Dendritic cell treated with granulocyte-macrophage colony-stimulating factor and Interleukin-4, amounts not matched to agents 40 ng/mL and 50 ng/mL, for 4 days (primary cell): ENCODE measurements around the gene CHAF1A.

Source experiments
- H3K27ac Mint-ChIP-seq: one replicate; pipeline ENCODE4 v1.8.0; 2022; ENCODE audit warnings: mild to moderate bottlenecking, mixed read lengths
- H3K27me3 Mint-ChIP-seq: one replicate; pipeline ENCODE4 v1.8.0; 2022; ENCODE audit warnings: mild to moderate bottlenecking, mixed read lengths
- H3K36me3 Mint-ChIP-seq: one replicate; pipeline ENCODE4 v1.8.0; 2022; ENCODE audit warnings: low read depth, mixed read lengths
- H3K4me1 Mint-ChIP-seq: one replicate; pipeline ENCODE4 v1.8.0; 2022; ENCODE audit warnings: low read depth, mixed read lengths
- H3K4me3 Mint-ChIP-seq: one replicate; pipeline ENCODE4 v1.8.0; 2022; ENCODE audit warnings: mild to moderate bottlenecking, moderate library complexity, mixed read lengths
- H3K9me3 Mint-ChIP-seq: one replicate; pipeline ENCODE4 v1.8.0; 2022; ENCODE audit warnings: mixed read lengths
- intact Hi-C: fragments of 100-400 bp; cut with micrococcal nuclease; formaldehyde crosslinking; loops from one replicate; pipeline ENCODE4 v1.15.0; 2022

CHAF1A gene

DNA sequence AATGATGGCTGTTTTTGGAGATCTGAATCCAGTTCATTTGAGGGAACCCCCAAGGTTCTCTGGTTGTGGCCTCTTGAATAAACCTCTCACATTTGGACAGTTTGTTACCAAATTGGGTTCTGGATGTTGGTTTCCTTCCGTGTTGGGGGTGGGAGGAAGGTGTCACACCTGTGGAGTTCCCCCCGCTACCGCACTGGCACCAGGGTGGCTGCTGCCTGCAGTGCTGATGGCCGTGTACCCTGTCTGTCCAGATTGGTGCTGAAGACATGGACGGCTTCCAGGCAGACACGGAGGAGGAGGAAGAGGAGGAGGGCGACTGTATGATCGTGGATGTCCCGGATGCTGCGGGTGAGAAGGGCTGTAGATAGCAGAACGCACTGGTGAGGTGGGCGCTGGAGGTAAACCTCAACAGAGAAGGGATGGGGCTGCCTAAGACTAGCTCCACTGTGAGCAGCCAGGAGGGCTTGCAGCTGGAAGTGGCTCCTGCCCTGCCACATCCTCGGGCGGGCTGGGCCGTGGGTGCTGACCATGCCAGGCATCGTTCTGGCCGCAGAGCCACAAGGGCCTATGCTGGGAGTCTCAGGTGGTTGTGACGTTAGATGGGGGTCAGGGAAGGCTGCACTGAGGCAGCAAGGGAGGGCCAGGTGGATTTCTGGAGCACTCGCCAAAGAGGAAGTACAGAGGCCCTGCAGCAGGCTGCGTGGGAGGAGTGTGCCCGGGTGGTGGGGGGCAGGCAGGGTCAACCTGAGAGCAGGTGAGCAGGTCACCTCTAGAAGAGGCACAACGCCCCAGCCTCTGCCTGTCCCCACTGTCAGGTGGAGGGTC lies 39.8 kb downstream of the CHAF1A start:
- Mint-ChIP-seq H3K27me3 (no peaks in the 10 kb centered on the region), H3K27ac (peak overlapping the region; percentile 59), H3K36me3 (peaks cover 62% of the 10 kb centered on the region), H3K4me3 (no peak overlapping the region), H3K9me3 (no peaks in the 10 kb centered on the region), H3K4me1 (peaks cover 12% of the 10 kb centered on the region)
- intact Hi-C loops = no loop called here

- Mint-ChIP-seq H3K4me1 (peaks cover 12% of the 10 kb centered on the region), H3K36me3 (peaks cover 68% of the 10 kb centered on the region), H3K4me3 (no peak overlapping the region), H3K9me3 (no peaks in the 10 kb centered on the region), H3K27me3 (no peaks in the 10 kb centered on the region), H3K27ac (no peak overlapping the region)
- intact Hi-C loops = no loop called here
Measured at GRCh38 chr19:4442819-4443146, 40.3 kb downstream of the CHAF1A start.

GRCh38 chr19:4443188-4443587 lies 40.7 kb downstream of the CHAF1A start:
- intact Hi-C loops = no loop called here
- no peak overlapping the region for H3K27ac Mint-ChIP-seq
- peaks cover 72% of the 10 kb centered on the region for H3K36me3 Mint-ChIP-seq
- H3K27me3 Mint-ChIP-seq = no peaks in the 10 kb centered on the region
- H3K9me3 Mint-ChIP-seq = no peaks in the 10 kb centered on the region
- H3K4me3 Mint-ChIP-seq = no peak overlapping the region
- H3K4me1 Mint-ChIP-seq = peaks cover 12% of the 10 kb centered on the region

DNA sequence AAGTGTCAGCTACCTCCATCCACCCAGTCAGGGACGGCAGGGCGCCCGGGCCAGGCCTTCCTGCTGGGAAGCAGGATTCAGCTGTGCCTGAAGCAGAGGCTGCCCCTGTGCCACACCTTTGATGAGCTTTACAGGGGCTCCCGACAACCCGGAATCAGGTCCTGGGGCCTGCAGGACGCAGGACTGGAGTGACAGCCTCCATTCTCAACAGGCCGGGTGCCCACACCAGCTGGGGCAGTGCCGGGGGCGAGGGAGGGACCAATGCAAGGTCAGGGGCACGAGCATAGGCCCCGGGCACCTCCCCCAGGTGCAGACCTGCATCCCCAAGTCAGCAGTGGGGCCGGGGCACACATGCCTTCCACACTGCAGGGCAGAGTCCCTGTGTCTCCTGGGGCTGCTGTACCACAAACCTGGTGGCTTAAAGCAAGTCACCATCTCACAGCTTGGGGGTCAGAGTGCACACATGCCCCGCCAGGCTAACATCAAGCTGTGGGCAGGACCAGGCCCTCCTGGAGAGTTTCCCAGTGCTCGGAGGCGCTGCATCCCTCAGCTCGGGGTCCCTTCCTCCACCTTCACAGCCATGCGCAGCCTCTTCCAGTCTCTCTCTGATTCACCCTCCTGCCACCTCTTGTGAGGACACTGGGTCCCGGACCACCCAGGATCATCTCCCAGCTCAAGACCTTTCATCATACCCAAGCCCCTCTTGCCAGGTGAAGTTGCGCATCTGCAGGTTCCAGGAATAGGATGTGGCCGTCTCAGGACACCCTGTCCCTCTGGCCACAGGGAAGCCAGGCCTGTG lies 41.7 kb downstream of the CHAF1A start:
- no peak overlapping the region for H3K4me3 Mint-ChIP-seq
- H3K27me3 Mint-ChIP-seq = no peaks in the 10 kb centered on the region
- H3K9me3 Mint-ChIP-seq = no peaks in the 10 kb centered on the region
- H3K4me1 Mint-ChIP-seq = peaks cover 12% of the 10 kb centered on the region
- intact Hi-C loops = no loop called here
- no peak overlapping the region for H3K27ac Mint-ChIP-seq
- peaks cover 79% of the 10 kb centered on the region for H3K36me3 Mint-ChIP-seq

DNA sequence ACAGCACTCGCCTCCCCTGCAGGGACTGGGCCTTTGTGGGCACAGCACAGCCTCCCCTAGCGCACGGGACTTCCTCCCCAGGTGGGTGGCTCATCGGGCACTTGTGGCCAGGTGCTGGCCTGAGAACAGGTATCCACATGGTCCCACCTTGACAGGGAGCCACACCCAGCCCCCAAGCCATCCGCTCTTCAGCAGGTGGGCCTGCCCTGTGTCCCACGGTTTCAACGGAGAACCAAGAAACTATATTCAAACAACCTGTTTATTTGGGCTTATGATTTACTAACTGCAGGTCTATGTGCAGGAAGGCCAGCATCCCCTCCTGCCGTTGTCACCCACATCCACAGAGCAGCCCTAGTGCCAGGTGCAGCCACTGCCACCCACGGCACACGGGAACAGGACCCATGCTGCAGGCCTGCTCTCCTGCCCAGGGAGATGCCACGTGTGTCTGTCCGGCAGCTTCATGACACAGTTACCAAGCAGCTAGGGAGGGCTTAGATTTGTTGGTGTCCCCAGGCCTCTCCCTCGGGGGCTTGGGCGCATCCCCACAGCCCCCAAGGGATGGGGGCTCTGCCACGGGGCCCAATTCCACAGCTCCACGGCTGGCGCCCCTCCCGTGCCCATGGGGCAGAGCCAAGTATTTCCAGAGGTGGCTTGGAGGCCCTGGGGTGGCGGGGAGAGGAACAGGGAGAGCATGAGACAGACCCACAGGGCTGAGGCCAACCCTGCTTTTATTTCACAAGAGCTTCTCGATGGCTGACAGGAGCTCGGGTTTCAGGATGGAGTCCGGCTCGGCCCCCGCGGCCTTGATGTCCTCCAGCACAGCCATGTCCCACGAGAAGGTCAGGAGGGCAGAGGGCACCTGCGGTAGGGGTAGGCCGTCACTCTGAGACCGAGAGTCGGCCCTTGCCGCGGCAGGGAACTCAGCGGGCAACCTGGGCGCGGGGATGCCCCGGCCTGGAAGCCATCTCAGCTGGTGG lies 42.6 kb downstream of the CHAF1A start:
- H3K27ac Mint-ChIP-seq = no peak overlapping the region
- peaks cover 12% of the 10 kb centered on the region for H3K4me1 Mint-ChIP-seq
- H3K4me3 Mint-ChIP-seq = no peak overlapping the region
- no peaks in the 10 kb centered on the region for H3K27me3 Mint-ChIP-seq
- peaks cover 79% of the 10 kb centered on the region for H3K36me3 Mint-ChIP-seq
- no peaks in the 10 kb centered on the region for H3K9me3 Mint-ChIP-seq
- intact Hi-C loops = no loop called here

GRCh38 chr19:4445963-4446703 lies 43.7 kb downstream of the CHAF1A start:
- intact Hi-C loops = no loop called here
- no peaks in the 10 kb centered on the region for H3K9me3 Mint-ChIP-seq

GRCh38 chr19:4446704-4447200 lies 44.3 kb downstream of the CHAF1A start:
- Mint-ChIP-seq H3K4me3 (no peak overlapping the region), H3K4me1 (peaks cover 12% of the 10 kb centered on the region), H3K27ac (no peak overlapping the region), H3K9me3 (no peaks in the 10 kb centered on the region), H3K36me3 (peaks cover 93% of the 10 kb centered on the region), H3K27me3 (no peaks in the 10 kb centered on the region)
- intact Hi-C loops = no loop called here

More at GRCh38 chr19:4445963-4446703, 43.7 kb downstream of the CHAF1A start:
- Mint-ChIP-seq H3K36me3 (peaks cover 87% of the 10 kb centered on the region), H3K4me3 (no peak overlapping the region), H3K27me3 (no peaks in the 10 kb centered on the region), H3K4me1 (peaks cover 12% of the 10 kb centered on the region), H3K27ac (no peak overlapping the region)

GRCh38 chr19:4447327-4448146 lies 45.1 kb downstream of the CHAF1A start:
- peaks cover 95% of the 10 kb centered on the region for H3K36me3 Mint-ChIP-seq
- no peak overlapping the region for H3K27ac Mint-ChIP-seq
- peaks cover 11% of the 10 kb centered on the region for H3K4me1 Mint-ChIP-seq
- intact Hi-C loops = no loop called here
- no peaks in the 10 kb centered on the region for H3K9me3 Mint-ChIP-seq
- H3K27me3 Mint-ChIP-seq = no peaks in the 10 kb centered on the region
- no peak overlapping the region for H3K4me3 Mint-ChIP-seq

DNA sequence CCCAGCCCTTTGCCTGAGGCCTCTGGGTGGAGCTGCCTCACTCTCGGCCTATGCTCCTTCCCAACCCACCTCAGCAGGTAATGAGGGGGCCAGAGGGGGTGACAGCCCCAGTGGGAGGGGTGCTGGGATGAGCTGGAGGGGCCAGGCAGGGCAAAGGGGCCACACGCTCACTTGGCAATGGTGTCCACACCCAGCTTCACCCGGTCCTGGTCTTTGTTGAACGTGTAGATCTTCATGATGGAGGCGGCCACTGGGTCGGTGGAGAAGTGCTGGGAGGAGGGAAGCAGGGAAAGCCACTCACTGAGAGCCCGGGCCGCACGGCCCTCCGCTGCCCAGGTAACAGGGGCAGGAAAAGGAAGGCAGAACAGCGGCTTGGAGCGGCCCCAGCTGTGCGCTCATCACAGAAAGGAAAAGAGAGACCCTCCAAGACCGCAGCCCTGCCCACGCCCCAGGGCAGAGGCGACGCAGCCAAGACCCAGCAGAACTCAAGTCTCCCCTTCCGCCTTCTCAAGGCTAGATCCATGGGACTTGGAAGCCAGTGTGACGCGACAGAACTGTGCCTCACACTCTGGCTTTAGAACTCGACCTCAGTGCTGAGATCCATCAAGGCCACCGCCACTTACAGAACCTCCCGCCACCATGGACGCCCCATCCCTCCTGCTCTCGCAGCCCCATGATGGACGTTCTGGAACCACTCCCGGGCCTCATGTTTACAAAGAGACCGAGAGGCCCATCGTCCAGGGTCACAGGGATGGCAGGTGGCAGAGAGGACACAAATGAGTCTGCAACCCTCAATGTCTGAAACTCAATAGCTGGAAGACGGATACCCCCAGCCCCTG lies 45.9 kb downstream of the CHAF1A start:
- intact Hi-C loops = no loop called here
- no peak overlapping the region for H3K27ac Mint-ChIP-seq

GRCh38 chr19:4449022-4449638 lies 46.7 kb downstream of the CHAF1A start:
- H3K4me1 Mint-ChIP-seq = peaks cover 22% of the 10 kb centered on the region
- H3K27me3 Mint-ChIP-seq = no peaks in the 10 kb centered on the region
- H3K9me3 Mint-ChIP-seq = no peaks in the 10 kb centered on the region
- H3K27ac Mint-ChIP-seq = no peak overlapping the region
- H3K36me3 Mint-ChIP-seq = peaks cover 100% of the 10 kb centered on the region
- no peak overlapping the region for H3K4me3 Mint-ChIP-seq
- intact Hi-C loops = no loop called here

More for the DNA sequence above, 45.9 kb downstream of the CHAF1A start:
- Mint-ChIP-seq H3K4me1 (peaks cover 14% of the 10 kb centered on the region), H3K36me3 (peaks cover 100% of the 10 kb centered on the region), H3K27me3 (no peaks in the 10 kb centered on the region), H3K9me3 (no peaks in the 10 kb centered on the region), H3K4me3 (no peak overlapping the region)

DNA sequence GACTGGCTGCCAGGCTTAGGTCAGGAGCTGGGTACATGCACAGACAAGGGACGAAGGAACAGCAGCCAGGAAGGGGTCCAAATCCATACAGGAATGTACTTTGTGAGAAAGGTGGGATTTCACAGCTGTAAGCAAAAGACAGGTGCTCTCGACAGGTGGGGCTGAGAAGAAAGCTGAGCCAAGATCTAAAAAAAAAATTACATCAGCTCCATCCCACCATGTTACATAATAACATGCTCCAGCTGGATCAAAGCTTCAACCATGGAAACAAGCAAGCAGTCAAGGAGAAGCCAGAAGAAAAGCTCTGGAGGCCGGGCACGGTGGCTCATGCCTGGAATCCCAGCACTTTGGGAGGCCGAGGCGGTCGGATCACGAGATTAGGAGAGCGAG lies 47.2 kb downstream of the CHAF1A start:
- intact Hi-C loops = no loop called here
- Mint-ChIP-seq H3K27ac (no peak overlapping the region), H3K4me1 (peaks cover 25% of the 10 kb centered on the region), H3K4me3 (no peak overlapping the region), H3K36me3 (peaks cover 100% of the 10 kb centered on the region), H3K27me3 (no peaks in the 10 kb centered on the region), H3K9me3 (no peaks in the 10 kb centered on the region)
